Endothelial cell of umbilical vein (primary cell): ENCODE data around the gene SPATA1. TPM values are rescaled to one million over a fixed set of nuclear protein-coding genes. Genes with fewer than 3 reads are reported as not detected.

Experiments
- BruUV-seq: library from RNA; stranded (reverse); fragments of 400-500 nt; replicated peaks from 2 replicates; lab custom pipeline; 2021; lab: Mats Ljungman, UMichigan
- CTCF ChIA-PET: fragments of 300-600, 350-600 bp; sonication (Branson Sonifier 250); formaldehyde crosslinking; loops from one replicate; lab custom pipeline; 2021; ENCODE audit warnings: antibody characterized with exemption, inconsistent platforms; lab: Charles Lee
- POLR2A ChIA-PET: fragments of 300-600, 350-600 bp; sonication (Branson Sonifier 250); formaldehyde crosslinking; loops from one replicate; lab custom pipeline; 2021; ENCODE audit warnings: antibody characterized with exemption, inconsistent platforms; lab: Charles Lee
- DNase-seq: peaks from one replicate; pipeline ENCODE4 v3.0.0-alpha.2; 2011; ENCODE audit warnings: low read depth, low spot score
- FAIRE-seq: peaks from 2 replicates; lab custom pipeline; 2011; peaks lifted over from hg19 to GRCh38; lab: Jason Lieb, UNC
- H2AFZ ChIP-seq: 2 replicates; pipeline ENCODE4 v1.6.0; 2012; ENCODE audit warnings: low read depth, low read length, control low read depth, inconsistent platforms
- H3K27ac ChIP-seq: 2 replicates; pipeline ENCODE4 v1.5.1; 2011; ENCODE audit warnings: low read depth, mild to moderate bottlenecking, control low read depth, low read length, moderate library complexity; ENCODE audit not compliant: insufficient read depth
- H3K27me3 ChIP-seq, 2 experiments: 2 replicates each; pipeline versions ENCODE4 v1.6.0 to v1.6.1; 2011; ENCODE audit warnings: low read length in 2 of 2, mixed read lengths in 1 of 2; ENCODE audit not compliant: control insufficient read depth in 2 of 2, insufficient read depth in 2 of 2
- H3K36me3 ChIP-seq, 2 experiments: 2 replicates in 1 of 2; 3 replicates in 1 of 2; pipeline ENCODE4 v1.5.1; 2011; ENCODE audit warnings: low read length in 2 of 2, mild to moderate bottlenecking in 1 of 2, moderate library complexity in 1 of 2; ENCODE audit not compliant: control insufficient read depth in 2 of 2, insufficient read depth in 2 of 2; ENCODE audit errors: extremely low read depth in 1 of 2
- H3K4me1 ChIP-seq: 3 replicates; pipeline ENCODE4 v1.5.1; 2011; ENCODE audit warnings: mild to moderate bottlenecking, low read length; ENCODE audit not compliant: control insufficient read depth, insufficient read depth; ENCODE audit errors: extremely low read depth
- H3K4me2 ChIP-seq: 2 replicates; pipeline ENCODE4 v1.6.1; 2011; ENCODE audit warnings: low read length, control low read depth, mixed read lengths; ENCODE audit not compliant: insufficient read depth
- H3K4me3 ChIP-seq, 3 experiments: fragments of 200-600 bp in 1 of 3; sonication (generic), shearing (Covaris generic) in 1 of 3; replicated peaks in 1 of 3; 2 replicates each; pipeline ENCODE4 v1.5.1; 2011 to 2016; ENCODE audit warnings: control low read depth in 3 of 3, low read length in 3 of 3, mild to moderate bottlenecking in 2 of 3, inconsistent platforms in 1 of 3, low read depth in 1 of 3, moderate library complexity in 1 of 3; ENCODE audit not compliant: insufficient read depth in 1 of 3
- H3K79me2 ChIP-seq: 2 replicates; pipeline ENCODE4 v1.6.0; 2012; ENCODE audit warnings: low read length, inconsistent platforms; ENCODE audit not compliant: control insufficient read depth, insufficient read depth
- H3K9ac ChIP-seq: replicated peaks from 2 replicates; pipeline ENCODE3; 2011; ENCODE audit warnings: low read length, control low read depth; ENCODE audit not compliant: insufficient read depth; ENCODE audit errors: extremely low read depth
- H3K9me1 ChIP-seq: replicated peaks from 3 replicates; pipeline ENCODE4 v1.6.0; 2011; ENCODE audit warnings: mild to moderate bottlenecking, low read length; ENCODE audit not compliant: control insufficient read depth, insufficient read depth; ENCODE audit errors: extremely low read depth
- H3K9me3 ChIP-seq: replicated peaks from 2 replicates; pipeline ENCODE4 v1.5.1; 2012; ENCODE audit warnings: low read length, inconsistent platforms; ENCODE audit not compliant: control insufficient read depth, insufficient read depth
- H4K20me1 ChIP-seq: replicated peaks from 2 replicates; pipeline ENCODE3; 2011; ENCODE audit warnings: mild to moderate bottlenecking, low read length; ENCODE audit not compliant: control insufficient read depth, insufficient read depth; ENCODE audit errors: extremely low read depth
- EZH2 ChIP-seq: IDR thresholded peaks from 2 replicates; pipeline ENCODE4 v1.6.1; 2012; ENCODE audit warnings: borderline replicate concordance, low read depth, mild to moderate bottlenecking, moderate library complexity, low read length, inconsistent platforms; ENCODE audit not compliant: severe bottlenecking
- FOS ChIP-seq: IDR thresholded peaks from 2 replicates; pipeline ENCODE4 v1.6.1; 2011; ENCODE audit warnings: mild to moderate bottlenecking, low read length, moderate library complexity, borderline replicate concordance; ENCODE audit not compliant: insufficient read depth
- GATA2 ChIP-seq: IDR thresholded peaks from 2 replicates; pipeline ENCODE4 v1.7.0; 2011; ENCODE audit warnings: low read depth, mild to moderate bottlenecking, moderate library complexity, mixed read lengths, low read length; ENCODE audit not compliant: insufficient read length, insufficient read depth
- JUN ChIP-seq: IDR thresholded peaks from 2 replicates; pipeline ENCODE4 v1.6.1; 2011; ENCODE audit warnings: borderline replicate concordance, low read depth; ENCODE audit not compliant: insufficient read length, insufficient read depth
- MYC ChIP-seq: IDR thresholded peaks from one replicate; pipeline ENCODE4 v1.6.1; 2011; ENCODE audit warnings: mild to moderate bottlenecking, low read depth, low read length
- POLR2A ChIP-seq: IDR thresholded peaks from 2 replicates; pipeline ENCODE4 v1.6.1; 2012; ENCODE audit warnings: low read depth, mild to moderate bottlenecking, control low read depth, low read length
- POLR2AphosphoS5 ChIP-seq: IDR thresholded peaks from 2 replicates; pipeline ENCODE4 v1.6.1; 2012; ENCODE audit warnings: low read depth, mild to moderate bottlenecking, control low read depth, low read length, moderate library complexity; ENCODE audit not compliant: insufficient read depth
- dilution Hi-C: fragments of 300-500 bp; cut with MboI; formaldehyde crosslinking; loops from one replicate; pipeline ENCODE4 v1.15.0; 2019; ENCODE audit warnings: low sequenced_read_pairs; ENCODE audit not compliant: extremely low pct_ligation_motif_present
- intact Hi-C: fragments of 100-400 bp; cut with micrococcal nuclease; formaldehyde crosslinking; loops from one replicate; pipeline ENCODE4 v1.10.0; 2022
- polyA plus RNA-seq, 4 experiments: library from polyadenylated mRNA; depleted of rRNA in 3 of 4; stranded (reverse) in 3 of 4; unstranded in 1 of 4; fragments of >200 nt; gene quantifications; 2 replicates each; pipeline versions ENCODE4 v1.2.1 to v1.2.3, GENCODE V29; 2011 to 2012; ENCODE audit warnings: missing spikeins in 1 of 4
- total RNA-seq: library from RNA; stranded (reverse); gene quantifications from 2 replicates; pipeline ENCODE4 v1.2.3, GENCODE V29; 2021
- TF ChIP-seq, protein P1 (sequence below): IDR thresholded peaks from 2 replicates; pipeline ENCODE4 v1.6.1; 2011; ENCODE audit not compliant: insufficient read depth, insufficient read length
- TF ChIP-seq, protein P2 (sequence below), 2 donors: IDR thresholded peaks; 1 replicate in 1 of 2; 2 replicates in 1 of 2; pipeline ENCODE4 v1.5.1; 2011; ENCODE audit warnings: low read length in 2 of 2, mild to moderate bottlenecking in 2 of 2, moderate library complexity in 2 of 2, control low read depth in 1 of 2, inconsistent platforms in 1 of 2, low read depth in 1 of 2; ENCODE audit not compliant: insufficient read depth in 1 of 2; ENCODE audit errors: extremely low read depth in 1 of 2

Gene SPATA1
- total and polyA plus RNA-seq, 2 donors (not counting 3 experiments of a cell fraction or from before 2014, with no cell fraction given), result 1.7 to 1.8 TPM

DNA sequence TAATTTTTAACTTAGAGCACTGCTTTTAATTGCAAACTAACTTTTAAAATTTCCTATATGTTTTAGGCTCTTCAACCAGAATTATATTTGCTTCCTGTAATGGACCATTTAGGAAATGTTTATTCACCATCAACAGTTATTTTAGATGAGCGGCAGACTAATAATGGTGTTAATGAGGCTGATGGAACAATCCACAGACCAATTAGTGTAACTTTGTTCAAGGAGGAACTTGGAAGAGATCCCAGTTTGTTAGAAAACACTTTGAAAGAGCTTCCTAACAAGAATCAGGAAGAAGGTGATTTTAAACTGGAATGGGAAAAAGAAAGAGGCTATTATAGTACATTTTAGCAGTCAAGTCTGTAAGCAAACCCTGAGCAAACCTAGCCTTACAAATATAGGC lies 19.6 kb downstream of the SPATA1 start:
- Histone ChIP-seq H3K9me1 (no peaks in the 10 kb centered on the region), H3K9me3 (no peaks in the 10 kb centered on the region), H3K4me2 (no peak overlapping the region), H2AFZ (no peak overlapping the region), H3K9ac (no peak overlapping the region), H3K4me1 (no peaks in the 10 kb centered on the region), H3K79me2 (no peaks in the 10 kb centered on the region), H3K27me3 (no peaks in the 10 kb centered on the region), H4K20me1 (no peaks in the 10 kb centered on the region), H3K4me3 (no peak overlapping the region), H3K27ac (no peak overlapping the region), H3K36me3 (no peaks in the 10 kb centered on the region)
- no TSS peak for BruUV-seq
- dilution Hi-C loops (no loop called here), intact Hi-C loops (no loop called here)
- DNase-seq (no peak), FAIRE-seq (no peak)
- CTCF ChIA-PET, result interaction anchor here (1.6 kb wide), 1 partner anchor 37 kb away, joined by 3 read pairs; no protein-coding TSS in a partner anchor
- POLR2A ChIA-PET, result no interaction called here
- TF ChIP-seq FOS (no peak), GATA2 (no peak), JUN (no peak), POLR2AphosphoS5 (no peak), POLR2A (no peak), MYC (no peak), EZH2 (no peak)
- TF ChIP-seq, protein P1, sequence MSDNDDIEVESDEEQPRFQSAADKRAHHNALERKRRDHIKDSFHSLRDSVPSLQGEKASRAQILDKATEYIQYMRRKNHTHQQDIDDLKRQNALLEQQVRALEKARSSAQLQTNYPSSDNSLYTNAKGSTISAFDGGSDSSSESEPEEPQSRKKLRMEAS, result no peak
- TF ChIP-seq, protein P2, sequence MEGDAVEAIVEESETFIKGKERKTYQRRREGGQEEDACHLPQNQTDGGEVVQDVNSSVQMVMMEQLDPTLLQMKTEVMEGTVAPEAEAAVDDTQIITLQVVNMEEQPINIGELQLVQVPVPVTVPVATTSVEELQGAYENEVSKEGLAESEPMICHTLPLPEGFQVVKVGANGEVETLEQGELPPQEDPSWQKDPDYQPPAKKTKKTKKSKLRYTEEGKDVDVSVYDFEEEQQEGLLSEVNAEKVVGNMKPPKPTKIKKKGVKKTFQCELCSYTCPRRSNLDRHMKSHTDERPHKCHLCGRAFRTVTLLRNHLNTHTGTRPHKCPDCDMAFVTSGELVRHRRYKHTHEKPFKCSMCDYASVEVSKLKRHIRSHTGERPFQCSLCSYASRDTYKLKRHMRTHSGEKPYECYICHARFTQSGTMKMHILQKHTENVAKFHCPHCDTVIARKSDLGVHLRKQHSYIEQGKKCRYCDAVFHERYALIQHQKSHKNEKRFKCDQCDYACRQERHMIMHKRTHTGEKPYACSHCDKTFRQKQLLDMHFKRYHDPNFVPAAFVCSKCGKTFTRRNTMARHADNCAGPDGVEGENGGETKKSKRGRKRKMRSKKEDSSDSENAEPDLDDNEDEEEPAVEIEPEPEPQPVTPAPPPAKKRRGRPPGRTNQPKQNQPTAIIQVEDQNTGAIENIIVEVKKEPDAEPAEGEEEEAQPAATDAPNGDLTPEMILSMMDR (IDR thresholded peaks at IDR 0.05; ENCODE audit: extremely low read depth in 1 of 2, insufficient read depth in 1 of 2, low read depth in 1 of 2, low read length in 2 of 2), result no peak
